Measurements from ENCODE around the gene ADCY2.

GRCh38 chr5:7500256-7500655 is 104.3 kb downstream of the ADCY2 start:
- TF ChIP-seq, protein P1, sequence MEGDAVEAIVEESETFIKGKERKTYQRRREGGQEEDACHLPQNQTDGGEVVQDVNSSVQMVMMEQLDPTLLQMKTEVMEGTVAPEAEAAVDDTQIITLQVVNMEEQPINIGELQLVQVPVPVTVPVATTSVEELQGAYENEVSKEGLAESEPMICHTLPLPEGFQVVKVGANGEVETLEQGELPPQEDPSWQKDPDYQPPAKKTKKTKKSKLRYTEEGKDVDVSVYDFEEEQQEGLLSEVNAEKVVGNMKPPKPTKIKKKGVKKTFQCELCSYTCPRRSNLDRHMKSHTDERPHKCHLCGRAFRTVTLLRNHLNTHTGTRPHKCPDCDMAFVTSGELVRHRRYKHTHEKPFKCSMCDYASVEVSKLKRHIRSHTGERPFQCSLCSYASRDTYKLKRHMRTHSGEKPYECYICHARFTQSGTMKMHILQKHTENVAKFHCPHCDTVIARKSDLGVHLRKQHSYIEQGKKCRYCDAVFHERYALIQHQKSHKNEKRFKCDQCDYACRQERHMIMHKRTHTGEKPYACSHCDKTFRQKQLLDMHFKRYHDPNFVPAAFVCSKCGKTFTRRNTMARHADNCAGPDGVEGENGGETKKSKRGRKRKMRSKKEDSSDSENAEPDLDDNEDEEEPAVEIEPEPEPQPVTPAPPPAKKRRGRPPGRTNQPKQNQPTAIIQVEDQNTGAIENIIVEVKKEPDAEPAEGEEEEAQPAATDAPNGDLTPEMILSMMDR (IDR thresholded peaks at IDR 0.05), result no peak
- TF ChIP-seq POLR2A (IDR thresholded peaks at IDR 0.05), result no peak

All from esophagus squamous epithelium (tissue), 4 donors.